Measurements from ENCODE around the gene SUN1.
"Not testable (repeated sequence)": the region's sequence is repeated elsewhere in the genome, so short reads cannot be mapped to it uniquely, and the experiment has no call there.

Gene SUN1

DNA sequence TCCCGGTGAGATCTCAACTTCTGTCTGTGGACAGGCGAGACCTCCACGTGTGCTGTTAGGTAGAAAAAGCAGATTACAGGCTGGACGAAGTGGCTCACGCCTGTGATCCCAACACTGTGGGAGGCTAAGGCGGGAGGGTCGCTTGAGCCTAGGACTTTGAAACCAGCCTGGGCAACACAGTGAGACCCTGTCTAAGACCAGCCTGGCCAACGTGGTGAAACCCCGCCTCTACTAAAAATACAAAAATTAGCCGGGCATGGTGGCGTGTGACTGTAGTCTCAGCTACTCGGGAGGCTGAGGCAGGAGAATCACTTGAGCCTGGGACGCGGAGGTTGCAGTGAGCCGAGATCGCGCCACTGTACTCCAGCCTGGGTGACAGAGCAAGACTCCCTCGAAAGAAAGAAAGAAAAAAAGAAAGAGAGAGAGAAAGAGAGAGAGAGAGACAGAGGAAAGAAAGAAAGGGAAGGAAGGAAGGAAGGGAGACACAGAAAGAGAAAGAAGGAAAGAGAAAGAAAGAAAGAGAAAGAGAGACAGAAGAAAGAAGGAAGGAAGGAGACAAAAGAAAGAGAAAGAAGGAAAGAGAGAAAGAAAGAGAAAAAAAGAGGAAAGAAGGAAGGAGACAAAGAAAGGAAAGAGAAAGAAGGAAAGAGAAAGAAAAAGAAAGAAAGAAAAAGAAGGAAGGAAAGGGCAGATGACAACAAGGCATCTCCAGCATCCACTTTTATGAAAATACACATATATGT is 29.6 kb upstream of the SUN1 start:
- H2AFZ ChIP-seq (ENCODE audit: low read depth, low read length) = no peak overlapping the region
- no peaks in the 10 kb centered on the region for H3K27me3 ChIP-seq (ENCODE audit: low read depth, low read length)
- H3K9me3 ChIP-seq (ENCODE audit: insufficient read depth, low read length) = no peaks in the 10 kb centered on the region
- H4K20me1 ChIP-seq (ENCODE audit: insufficient read depth, low read length) = no peaks in the 10 kb centered on the region
- no peaks in the 10 kb centered on the region for H3K79me2 ChIP-seq (ENCODE audit: low read length)
- TF ChIP-seq EZH2phosphoT487 (IDR thresholded peaks at IDR 0.05; ENCODE audit: low read depth) (no peak), CTCF (IDR thresholded peaks at IDR 0.05; ENCODE audit: low read depth, low read length) (no peak)
- no peak overlapping the region for H3K4me3 ChIP-seq (ENCODE audit: low read length)
- no peaks in the 10 kb centered on the region for H3K36me3 ChIP-seq (replicated peaks; ENCODE audit: low read depth, low read length)
- no peak overlapping the region for H3K4me2 ChIP-seq (ENCODE audit: low read length)
- H3K4me1 ChIP-seq (ENCODE audit: low read length) = no peaks in the 10 kb centered on the region
- H3K9ac ChIP-seq (ENCODE audit: low read length) = no peak overlapping the region
- H3K27ac ChIP-seq (ENCODE audit: low read length) = no peak overlapping the region

GRCh38 chr7:803243-803635 is 29.0 kb upstream of the SUN1 start:
- Histone ChIP-seq H3K79me2 (ENCODE audit: low read length) (no peaks in the 10 kb centered on the region), H4K20me1 (ENCODE audit: insufficient read depth, low read length) (no peaks in the 10 kb centered on the region), H3K9ac (ENCODE audit: low read length) (no peak overlapping the region), H3K27me3 (ENCODE audit: low read depth, low read length) (no peaks in the 10 kb centered on the region), H3K4me1 (ENCODE audit: low read length) (no peaks in the 10 kb centered on the region), H3K9me3 (ENCODE audit: insufficient read depth, low read length) (no peaks in the 10 kb centered on the region), H3K4me3 (ENCODE audit: low read length) (no peak overlapping the region), H3K4me2 (ENCODE audit: low read length) (no peak overlapping the region), H2AFZ (ENCODE audit: low read depth, low read length) (no peak overlapping the region), H3K36me3 (replicated peaks; ENCODE audit: low read depth, low read length) (no peaks in the 10 kb centered on the region), H3K27ac (ENCODE audit: low read length) (no peak overlapping the region)
- TF ChIP-seq EZH2phosphoT487 (IDR thresholded peaks at IDR 0.05; ENCODE audit: low read depth) (no peak), CTCF (IDR thresholded peaks at IDR 0.05; ENCODE audit: low read depth, low read length) (no peak)

DNA sequence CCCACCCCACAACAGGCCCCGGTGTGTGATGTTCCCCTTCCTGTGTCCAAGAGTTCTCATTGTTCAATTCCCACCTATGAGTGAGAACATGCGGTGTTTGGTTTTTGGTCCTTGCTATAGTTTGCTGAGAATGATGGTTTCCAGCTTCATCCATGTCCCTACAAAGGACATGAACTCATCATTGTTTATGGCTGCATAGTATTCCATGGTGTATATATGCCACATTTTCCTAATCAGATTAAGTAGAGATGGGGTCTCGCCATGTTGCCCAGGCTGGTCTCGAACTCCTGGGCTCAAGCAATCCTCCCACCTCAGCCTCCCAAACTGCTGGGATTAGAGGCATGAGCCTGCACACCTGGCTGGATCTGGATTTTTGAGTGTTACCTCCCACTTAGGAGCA is 28.5 kb upstream of the SUN1 start:
- H3K4me3 ChIP-seq (ENCODE audit: low read length); H3K36me3 ChIP-seq (replicated peaks; ENCODE audit: low read depth, low read length); H3K9me3 ChIP-seq (ENCODE audit: insufficient read depth, low read length); H3K4me2 ChIP-seq (ENCODE audit: low read length); H3K4me1 ChIP-seq (ENCODE audit: low read length); H3K79me2 ChIP-seq (ENCODE audit: low read length); H4K20me1 ChIP-seq (ENCODE audit: insufficient read depth, low read length); H3K9ac ChIP-seq (ENCODE audit: low read length); H3K27me3 ChIP-seq (ENCODE audit: low read depth, low read length); H3K27ac ChIP-seq (ENCODE audit: low read length); H2AFZ ChIP-seq (ENCODE audit: low read depth, low read length): not testable (repeated sequence)

GRCh38 chr7:805261-805660 is 27.0 kb upstream of the SUN1 start:
- Histone ChIP-seq H3K27me3 (ENCODE audit: low read depth, low read length) (no peaks in the 10 kb centered on the region), H4K20me1 (ENCODE audit: insufficient read depth, low read length) (no peaks in the 10 kb centered on the region), H3K4me3 (ENCODE audit: low read length) (no peak overlapping the region), H3K36me3 (replicated peaks; ENCODE audit: low read depth, low read length) (no peaks in the 10 kb centered on the region), H3K4me1 (ENCODE audit: low read length) (no peaks in the 10 kb centered on the region), H3K9ac (ENCODE audit: low read length) (no peak overlapping the region), H3K4me2 (ENCODE audit: low read length) (no peak overlapping the region), H2AFZ (ENCODE audit: low read depth, low read length) (no peak overlapping the region), H3K27ac (ENCODE audit: low read length) (no peak overlapping the region), H3K79me2 (ENCODE audit: low read length) (no peaks in the 10 kb centered on the region), H3K9me3 (ENCODE audit: insufficient read depth, low read length) (no peaks in the 10 kb centered on the region)
- no peak for TF ChIP-seq CTCF (IDR thresholded peaks at IDR 0.05; ENCODE audit: low read depth, low read length)
- TF ChIP-seq EZH2phosphoT487 (IDR thresholded peaks at IDR 0.05; ENCODE audit: low read depth) = no peak

All from OCI-LY3 (cell line).